ENCODE results near the gene FRAT2.

DNA sequence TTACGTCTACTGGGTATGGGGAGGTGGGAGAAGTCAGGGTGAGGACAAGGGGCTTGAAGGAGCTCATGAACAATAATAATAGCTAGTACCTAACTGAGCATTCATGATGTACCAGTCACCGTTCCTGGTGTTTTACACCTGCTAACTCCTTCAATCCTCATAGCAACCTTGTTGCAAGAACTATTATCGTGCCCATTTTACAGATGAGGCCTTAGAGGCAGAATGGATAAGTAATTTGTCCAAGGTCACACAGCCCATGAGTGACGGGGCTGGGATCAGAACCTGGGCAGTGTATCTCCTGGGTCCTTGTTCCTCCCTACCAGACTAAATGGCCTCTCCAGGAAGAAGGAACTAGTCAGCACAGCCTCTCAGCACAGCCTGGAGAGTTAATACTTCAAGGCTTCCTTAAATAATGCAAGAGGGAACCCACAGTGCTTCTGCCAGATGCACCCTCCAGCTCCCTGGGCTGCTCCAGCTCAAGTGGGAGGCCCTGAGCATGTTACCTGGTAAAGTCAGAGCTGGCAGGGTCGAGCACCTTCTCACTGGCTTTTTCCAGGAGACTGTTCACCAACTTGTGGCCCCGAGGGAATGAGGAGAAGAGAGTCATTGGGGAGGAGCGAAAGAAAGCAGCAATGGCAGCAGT, 37.8 kb upstream of the FRAT2 start:
- TF ChIP-seq GATA2 (IDR thresholded peaks at IDR 0.05; ENCODE audit: low read depth, low read length) (no peak), GATA3 (IDR thresholded peaks at IDR 0.05; ENCODE audit: low read depth, low read length) (no peak)

Measured in SH-SY5Y (cell line).